Stimulated activated CD8-positive, alpha-beta memory T cell treated with anti-CD3 and anti-CD28 coated beads, Interleukin-7, amount 100 ng/mL, for 24 hours (primary cell): ENCODE data around the gene ARL2.
A peak's percentile ranks its signal among the peaks of the same experiment; 100 is the strongest.
"Not testable (repeated sequence)": the region's sequence is repeated elsewhere in the genome, so short reads cannot be mapped to it uniquely, and the experiment has no call there.

Experiments used
- DNase-seq: peaks from one replicate; pipeline ENCODE4 v3.0.0-alpha.2; 2020; ENCODE audit warnings: low read depth

The ARL2 gene

DNA sequence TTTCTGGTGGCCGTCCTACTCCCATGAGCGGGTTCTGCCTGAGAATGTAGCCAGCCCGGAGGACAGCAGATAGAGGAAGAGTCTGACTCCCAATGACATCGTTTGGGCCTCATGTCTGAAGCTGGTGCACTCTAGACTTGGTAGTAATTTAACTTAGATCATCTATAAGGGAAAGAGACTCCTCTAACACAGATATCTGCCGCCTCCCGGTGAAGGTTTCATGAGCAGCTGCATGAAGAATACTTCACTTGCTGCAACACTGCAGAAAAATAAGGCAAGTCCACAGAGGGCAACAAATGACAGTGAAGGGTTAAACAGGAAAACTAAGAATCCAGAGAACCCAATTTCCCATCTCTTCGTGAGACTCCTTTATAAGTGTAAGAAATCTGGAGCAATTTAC, 5.9 kb upstream of the ARL2 start:
- no peak for DNase-seq

DNA sequence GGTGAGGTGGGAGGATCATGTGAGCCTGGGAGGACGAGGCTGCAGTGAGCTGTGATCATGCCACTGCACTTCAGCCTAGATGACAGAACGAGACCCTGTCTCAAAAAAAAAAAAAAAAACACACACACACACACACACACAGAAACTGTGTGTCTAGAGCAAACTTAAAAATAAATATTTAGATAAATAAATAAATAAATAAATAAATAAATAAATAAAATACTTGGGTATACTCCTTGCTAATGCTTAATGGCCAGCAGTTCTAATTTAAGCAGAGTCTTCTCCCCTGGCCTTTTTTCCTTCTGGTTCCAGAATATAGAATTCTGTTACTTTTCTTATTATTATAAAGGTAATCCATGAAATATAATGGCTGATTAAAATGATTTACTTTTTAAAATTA, 5.1 kb upstream of the ARL2 start:
- DNase-seq: no peak

DNA sequence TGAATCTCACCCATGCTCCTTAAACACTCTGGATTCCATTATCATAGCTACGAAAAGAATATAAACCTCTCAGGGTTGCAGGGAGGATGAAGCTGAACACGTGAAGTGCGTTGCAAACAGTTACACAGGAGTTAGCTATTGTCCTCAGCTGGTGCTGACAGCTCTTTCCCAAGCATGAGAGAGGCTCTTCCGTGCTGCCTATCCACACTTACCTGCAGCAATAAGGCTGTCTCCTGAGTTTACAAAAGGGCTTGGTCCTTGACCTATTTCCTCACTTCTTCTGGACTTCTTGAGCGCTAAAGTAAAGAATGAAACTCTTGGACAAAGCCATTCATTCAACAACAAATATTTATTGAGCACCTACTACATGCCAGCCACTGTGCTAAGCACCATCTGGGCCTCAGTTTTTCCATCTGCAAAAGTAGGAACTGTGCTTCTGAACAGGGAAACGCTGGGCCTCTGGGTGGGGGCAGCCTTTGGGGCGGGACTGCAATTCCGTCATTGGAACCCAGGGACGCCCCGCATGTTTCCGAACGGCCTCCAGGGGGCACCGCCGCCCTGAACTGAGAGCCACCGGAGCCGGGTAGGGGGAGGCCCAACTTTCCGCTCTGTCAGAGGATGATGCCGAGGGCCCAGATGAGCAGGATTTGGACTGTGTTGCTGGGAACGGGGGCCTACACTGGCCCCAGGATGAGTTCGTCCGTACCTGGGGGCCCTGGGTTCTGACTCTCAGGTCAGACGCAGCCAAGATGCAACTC, 651 bp upstream of the ARL2 start:
- DNase-seq: peak; percentile 85

DNA sequence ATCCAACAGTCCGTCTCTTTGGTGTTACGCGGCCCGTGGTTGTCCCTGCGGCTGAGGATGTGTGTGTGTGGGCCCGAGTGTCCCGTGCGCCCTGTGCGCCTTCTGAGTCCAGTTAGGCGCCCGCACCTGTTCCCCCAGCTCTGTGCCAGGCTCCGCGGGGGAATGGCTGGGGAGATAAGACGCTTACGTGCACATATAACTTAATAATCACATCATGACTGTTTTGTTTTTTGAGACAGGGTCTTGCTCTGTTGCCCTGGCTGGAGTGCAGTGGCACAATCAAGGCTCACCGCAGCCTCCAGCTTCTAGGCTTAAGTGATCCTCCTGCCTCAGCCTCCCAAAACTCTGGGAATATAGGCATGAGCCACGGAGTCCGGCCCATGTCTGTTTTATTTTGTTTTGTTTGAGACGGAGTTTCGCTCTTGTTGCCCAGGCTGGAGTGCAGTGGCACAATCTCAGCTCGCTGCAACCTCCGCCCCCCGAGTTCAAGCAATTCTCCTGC, 817 bp downstream of the ARL2 start:
- DNase-seq: no peak

DNA sequence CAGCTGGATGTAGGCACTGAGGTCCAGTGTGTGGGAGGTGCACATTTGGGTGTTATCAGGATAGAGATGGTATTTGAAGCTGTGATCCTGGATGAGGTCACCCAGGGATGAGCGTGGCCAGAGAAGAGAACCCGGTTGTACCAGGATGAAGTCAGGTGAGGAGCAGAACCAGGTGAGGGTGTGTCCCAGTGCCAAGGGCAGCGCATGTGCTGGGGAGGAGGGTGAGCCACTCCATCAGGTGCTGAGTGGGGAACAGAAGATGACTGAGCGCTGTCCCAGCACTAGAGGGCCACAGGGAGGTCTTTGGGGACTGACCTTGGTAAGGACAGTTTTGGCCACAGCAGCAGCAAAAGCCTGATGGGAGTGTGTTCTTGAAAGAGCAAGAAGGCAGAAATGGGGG, 2.7 kb downstream of the ARL2 start:
- no peak for DNase-seq

GRCh38 chr11:65017937-65018336, 4.0 kb downstream of the ARL2 start:
- DNase-seq: no peak

- no peak for DNase-seq
Observed at GRCh38 chr11:65019824-65020223, 5.9 kb downstream of the ARL2 start.

DNA sequence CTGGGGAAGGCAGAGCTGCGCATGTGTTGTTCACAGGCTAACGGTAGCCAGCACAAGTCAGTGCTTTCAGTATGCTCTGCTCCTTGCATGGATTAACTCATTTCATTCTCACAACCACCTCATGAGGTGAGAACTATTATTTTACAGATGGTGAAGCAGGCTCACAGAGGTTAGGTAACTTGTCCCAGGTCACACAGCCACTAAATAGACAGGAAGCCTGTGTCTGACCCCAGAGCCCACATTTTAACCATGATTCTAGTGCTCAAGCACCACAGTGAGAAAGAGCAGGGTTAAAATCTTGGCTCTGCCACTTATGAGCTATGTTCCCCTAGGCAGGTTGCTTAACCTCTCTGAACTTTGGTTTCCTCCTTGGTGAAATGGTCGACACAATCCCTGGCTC, 7.0 kb downstream of the ARL2 start:
- no peak for DNase-seq

GRCh38 chr11:65021509-65021908, 7.5 kb downstream of the ARL2 start:
- no peak for DNase-seq

GRCh38 chr11:65023502-65023901, 9.5 kb downstream of the ARL2 start:
- not testable (repeated sequence) for DNase-seq

- no peak for DNase-seq
Observed at GRCh38 chr11:65026810-65027209, 12.8 kb downstream of the ARL2 start.

DNA sequence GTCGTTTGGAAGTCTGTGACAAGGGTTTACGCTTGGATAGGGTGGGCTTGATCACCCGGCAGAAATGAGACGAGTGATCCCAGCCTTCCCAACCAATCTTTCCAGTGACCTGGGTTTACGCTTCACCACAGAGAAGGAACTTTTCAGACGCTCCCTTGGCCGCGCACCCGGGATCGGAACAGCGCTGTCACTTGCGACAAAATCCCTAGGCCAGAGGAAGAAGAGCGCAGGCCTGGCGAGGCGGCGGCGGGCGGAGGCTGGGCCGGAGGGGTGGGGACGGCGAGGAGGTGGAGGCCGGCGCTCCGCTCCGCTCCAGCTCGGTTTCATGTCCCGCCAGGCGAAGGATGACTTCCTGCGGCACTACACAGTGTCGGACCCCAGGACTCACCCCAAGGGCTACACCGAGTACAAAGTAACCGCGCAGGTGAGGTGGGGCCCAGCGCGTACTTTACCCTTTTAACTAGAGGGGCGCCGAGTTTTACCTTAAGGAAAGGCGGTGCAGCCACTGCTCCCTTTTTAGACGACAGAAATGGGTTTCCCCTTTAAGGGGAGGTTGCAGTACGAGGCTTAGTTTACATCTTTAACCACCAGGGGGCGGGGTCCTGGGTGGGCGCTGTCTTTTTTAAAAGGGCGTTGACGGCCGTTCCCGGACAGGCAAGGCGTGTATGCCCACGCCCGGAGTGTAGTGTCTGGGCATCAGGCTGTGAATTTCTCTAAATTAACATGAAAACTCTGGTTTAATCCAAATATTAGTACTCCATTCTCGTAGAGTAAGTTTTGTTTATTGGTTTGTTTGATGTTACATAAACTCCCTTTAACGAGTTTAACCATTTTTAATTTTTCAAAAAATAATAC, 13.5 kb downstream of the ARL2 start, which contains the start of gene SNX15:
TSS of gene SNX15 (plus strand) at position 227 of the 855 bp plus-strand sequence. CDS start at position 326, 99 bp downstream.
- DNase-seq: peak; percentile 76

DNA sequence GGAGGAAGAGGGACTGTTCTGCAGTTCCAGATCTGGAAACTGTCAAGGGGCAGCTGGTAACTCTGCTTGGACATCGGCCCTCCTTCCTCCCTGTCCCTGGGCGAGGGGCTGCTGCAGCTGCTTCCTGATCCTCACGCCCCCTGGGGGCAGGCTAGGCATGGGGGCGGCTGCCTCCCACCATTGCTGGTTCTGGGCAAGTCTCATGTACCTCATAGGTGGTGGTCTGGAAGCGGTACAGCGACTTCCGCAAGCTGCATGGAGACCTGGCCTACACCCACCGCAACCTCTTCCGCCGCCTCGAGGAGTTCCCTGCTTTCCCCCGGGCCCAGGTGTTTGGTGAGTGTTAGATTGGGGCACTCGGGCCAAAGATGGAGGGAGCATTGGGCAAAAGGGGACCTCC, 18.3 kb downstream of the ARL2 start:
- DNase-seq: no peak

GRCh38 chr11:65034423-65034822, 20.5 kb downstream of the ARL2 start:
- DNase-seq: no peak

DNA sequence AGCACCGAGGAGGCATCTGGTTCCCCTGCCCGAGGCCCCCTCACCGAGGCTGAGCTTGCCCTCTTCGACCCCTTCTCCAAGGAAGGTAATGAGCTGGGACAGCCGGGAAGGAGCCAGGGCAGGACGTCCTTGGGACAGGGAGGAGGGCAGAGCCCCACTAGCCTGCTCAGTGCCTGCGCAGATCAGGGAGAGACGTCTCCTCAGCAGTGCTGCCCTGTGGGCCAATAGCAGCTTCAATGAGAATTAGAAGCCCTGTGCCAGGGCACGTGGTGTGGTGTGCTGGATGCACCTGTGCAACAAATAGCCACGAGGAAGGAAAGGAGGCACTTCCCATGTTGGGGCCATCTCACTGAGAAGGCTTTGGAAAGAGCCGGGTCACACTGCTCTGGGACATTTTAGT, 21.6 kb downstream of the ARL2 start:
- DNase-seq: no peak

- no peak for DNase-seq
Observed at GRCh38 chr11:65036931-65037330, 23.0 kb downstream of the ARL2 start.

GRCh38 chr11:65040520-65040846, 26.5 kb downstream of the ARL2 start:
- no peak for DNase-seq

DNA sequence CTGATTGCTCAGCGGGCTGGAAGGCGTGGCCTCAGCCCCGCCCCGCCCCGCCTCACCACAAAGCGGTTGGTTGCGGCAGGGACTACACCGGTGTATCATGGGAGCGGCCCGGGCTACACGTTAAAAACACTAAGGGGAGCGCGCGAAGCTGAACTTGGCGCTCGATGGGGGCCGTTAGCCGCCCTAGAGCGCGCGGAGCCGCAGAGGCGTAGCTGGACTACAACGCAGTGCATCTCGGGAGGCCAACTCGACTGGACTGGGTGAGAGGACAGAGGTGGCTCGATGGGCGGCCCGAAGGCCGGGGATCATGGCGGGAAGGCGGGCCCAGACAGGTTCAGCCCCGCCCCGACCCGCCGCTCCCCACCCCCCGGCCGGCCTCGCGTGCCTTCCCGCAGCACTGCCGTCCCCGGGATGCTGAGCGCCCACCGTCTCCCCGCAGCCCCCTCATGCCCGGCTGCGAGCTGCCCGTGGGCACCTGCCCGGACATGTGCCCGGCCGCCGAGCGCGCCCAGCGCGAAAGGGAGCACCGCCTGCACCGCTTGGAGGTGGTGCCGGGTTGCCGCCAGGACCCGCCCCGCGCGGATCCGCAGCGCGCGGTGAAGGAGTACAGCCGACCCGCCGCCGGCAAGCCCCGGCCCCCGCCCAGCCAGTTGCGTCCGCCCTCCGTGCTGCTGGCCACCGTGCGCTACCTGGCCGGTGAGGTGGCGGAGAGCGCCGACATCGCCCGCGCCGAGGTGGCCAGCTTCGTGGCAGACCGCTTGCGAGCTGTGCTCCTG, 27.1 kb downstream of the ARL2 start, which contains the start of gene SAC3D1:
TSS of gene SAC3D1 (plus strand) at position 364 of the 776 bp plus-strand sequence. CDS start at position 447, 83 bp downstream.
- peak; percentile 67 for DNase-seq

- DNase-seq: no peak
Observed at GRCh38 chr11:65042891-65043290, 28.9 kb downstream of the ARL2 start.

- no peak for DNase-seq
Observed at GRCh38 chr11:65043881-65044501, 30.0 kb downstream of the ARL2 start.

- DNase-seq: no peak
Observed at GRCh38 chr11:65045061-65045460, 31.1 kb downstream of the ARL2 start.

- DNase-seq: no peak
Observed at GRCh38 chr11:65045728-65046127, 31.8 kb downstream of the ARL2 start.
